Measurements from ENCODE around the gene FIP1L1. TPM values are rescaled to one million over a fixed set of nuclear protein-coding genes. Genes with fewer than 3 reads are reported as not detected.

The FIP1L1 gene
- total and polyA plus RNA-seq, 2 of the 4 experiments (the other 2 are of a cell fraction): 31.1 to 37.5 TPM

DNA sequence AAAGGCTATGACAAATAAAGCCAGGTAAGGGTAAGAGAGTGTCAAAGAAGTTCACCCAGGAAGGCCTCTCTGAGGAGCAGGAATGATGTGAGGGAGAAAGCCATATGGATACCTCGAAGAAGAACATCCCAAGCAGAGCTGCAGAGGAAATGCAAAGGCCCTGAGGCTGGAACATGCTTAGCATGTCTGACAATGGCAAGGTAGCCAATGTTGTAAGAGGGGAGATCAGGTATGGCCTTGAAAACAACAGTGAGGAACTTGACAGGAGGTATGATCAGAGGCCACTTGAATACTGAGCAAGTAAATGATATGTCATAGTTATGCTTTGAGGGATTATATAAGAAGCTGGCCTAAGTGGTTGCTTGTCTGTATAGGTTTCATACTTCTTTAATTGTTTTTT is 15.3 kb upstream of the FIP1L1 start:
- H3K9me1 ChIP-seq (ENCODE audit: insufficient read depth, low read length): peaks cover 9% of the 10 kb centered on the region
- ChIA-PET CTCF (no interaction called here), POLR2A (ENCODE audit: unreplicated experiment) (no interaction called here)
- H3K9me3 ChIP-seq (ENCODE audit: control insufficient read depth, insufficient read depth, low read length): no peaks in the 10 kb centered on the region
- H3K4me2 ChIP-seq (ENCODE audit: low read depth, low read length): peak overlapping the region; percentile 8; the same call in 1 of the 2 replicates
- H4K20me1 ChIP-seq (ENCODE audit: insufficient read depth, low read length): no peaks in the 10 kb centered on the region
- H2BK20ac ChIP-seq (ENCODE audit: low read depth, low read length): no peak overlapping the region
- no peak overlapping the region for H4K91ac ChIP-seq (ENCODE audit: insufficient read depth, low read depth, low read length)
- 100% methylated on average over 1 of the region's 1 CpG; no CpG with 5 or more reads in 1 of the 2 experiments for WGBS, 2 experiments (ENCODE audit: extremely low coverage in 2 of 2, insufficient read length in 1 of 2)
- H3K9ac ChIP-seq (ENCODE audit: low read depth, low read length): no peak overlapping the region
- no peak overlapping the region for H3K18ac ChIP-seq (ENCODE audit: low read depth, low read length)
- H3K14ac ChIP-seq (replicated peaks; ENCODE audit: low read depth, low read length): no peak overlapping the region
- no peak overlapping the region for H2BK5ac ChIP-seq (ENCODE audit: low read depth, low read length, poor library complexity, severe bottlenecking)
- H2AK5ac ChIP-seq (ENCODE audit: low read depth, low read length): peak overlapping the region; percentile 84; the same call in 1 of the 2 replicates
- no peak overlapping the region for H3K4me3 ChIP-seq (ENCODE audit: insufficient read depth, low read depth, low read length)
- H2BK120ac ChIP-seq (ENCODE audit: low read depth, low read length): no peak overlapping the region
- BruUV-seq (replicated peaks): no TSS peak
- dilution Hi-C loops (cut with HindIII; ENCODE audit: low sequenced_read_pairs, unreplicated experiment): no loop called here
- 0 out of 2 replicates have a peak, but pooled peaks cover 3% of the 10 kb centered on the region for H3K4me1 ChIP-seq (ENCODE audit: control insufficient read depth, insufficient read depth, low read length)
- peaks cover 22 to 54% of the 10 kb centered on the region in 2 experiments for H3K79me1 ChIP-seq (ENCODE audit: low read depth in 1 of 2, low read length in 2 of 2)
- no peak for DNase-seq
- no peak overlapping the region for H3K27ac ChIP-seq (ENCODE audit: insufficient read depth, low read length)
- H4K8ac ChIP-seq (ENCODE audit: low read depth in 2 of 2, low read length in 2 of 2): peak overlapping the region; percentile 47; a peak in 1 of 4 replicates
- no peak overlapping the region for H3K56ac ChIP-seq (ENCODE audit: extremely low read depth, insufficient read depth, low read length)
- no peak for TF ChIP-seq NFE2L2 (IDR thresholded peaks at IDR 0.05; ENCODE audit: low read depth, low read length)
- peak overlapping the region; percentile 39 for H2AFZ ChIP-seq (replicated peaks; ENCODE audit: low read length, poor library complexity)
- no peaks in the 10 kb centered on the region for H3K27me3 ChIP-seq (ENCODE audit: control insufficient read depth, insufficient read depth, low read length)
- no peak overlapping the region for H2AK9ac ChIP-seq (replicated peaks; ENCODE audit: low read depth, low read length, poor library complexity)
- in situ Hi-C loops (cut with MboI; ENCODE audit: low sequenced_read_pairs): no loop called here
- H4K5ac ChIP-seq (ENCODE audit: low read depth, low read length): no peak overlapping the region
- peaks cover 2% of the 10 kb centered on the region; the same call in 1 of the 2 replicates for H3K36me3 ChIP-seq (ENCODE audit: control insufficient read depth, insufficient read depth, low read length)
- H3K23ac ChIP-seq (ENCODE audit: low read depth, low read length): no peak overlapping the region; the same call in 1 of the 2 replicates
- intact Hi-C loops (cut with micrococcal nuclease): no loop called here
- 0 out of 3 replicates have a peak overlapping the region, but pooled peaks have one; percentile 4 for H2BK15ac ChIP-seq (ENCODE audit: low read depth, low read length)
- no peak for ATAC-seq (ENCODE audit: low read depth)
- H3K4ac ChIP-seq (ENCODE audit: low read depth, low read length): no peak overlapping the region
